NCI-H748 (cell line): ENCODE results near the gene RBM3.
"Not testable (repeated sequence)": the region's sequence is repeated elsewhere in the genome, so short reads cannot be mapped to it uniquely, and the experiment has no call there.

Experiments
- DNase-seq: peaks from one replicate; lab custom pipeline; 2025; ENCODE audit not compliant: unreplicated experiment; lab: John Stamatoyannopoulos, UW

Gene RBM3

GRCh38 chrX:48574270-48575266 lies at the start of gene RBM3:
RBM3 (plus strand) TSS chrX:48574484; CDS start chrX:48575181, 697 bp downstream.
- DNase-seq = peak; percentile 94

DNA sequence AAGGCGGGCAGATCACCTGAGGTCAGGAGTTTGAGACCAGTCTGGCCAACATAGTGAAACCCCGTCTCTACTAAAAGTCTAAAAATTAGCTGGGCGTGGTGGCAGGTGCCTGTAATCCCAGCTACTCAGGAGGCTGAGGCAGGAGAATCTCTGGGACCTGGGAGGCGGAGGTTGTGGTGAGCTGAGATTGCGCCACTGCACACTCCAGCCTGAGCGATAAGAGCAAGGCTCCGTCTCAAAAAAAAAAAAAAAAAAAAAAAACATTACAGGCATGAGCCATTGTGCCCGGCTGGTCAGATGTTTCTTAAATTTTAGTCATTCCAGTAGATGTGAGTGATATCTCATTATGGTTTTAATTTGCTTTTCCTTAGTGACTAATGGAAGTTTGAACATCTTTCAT lies 48.4 kb upstream of the RBM3 start:
- DNase-seq = not testable (repeated sequence)

DNA sequence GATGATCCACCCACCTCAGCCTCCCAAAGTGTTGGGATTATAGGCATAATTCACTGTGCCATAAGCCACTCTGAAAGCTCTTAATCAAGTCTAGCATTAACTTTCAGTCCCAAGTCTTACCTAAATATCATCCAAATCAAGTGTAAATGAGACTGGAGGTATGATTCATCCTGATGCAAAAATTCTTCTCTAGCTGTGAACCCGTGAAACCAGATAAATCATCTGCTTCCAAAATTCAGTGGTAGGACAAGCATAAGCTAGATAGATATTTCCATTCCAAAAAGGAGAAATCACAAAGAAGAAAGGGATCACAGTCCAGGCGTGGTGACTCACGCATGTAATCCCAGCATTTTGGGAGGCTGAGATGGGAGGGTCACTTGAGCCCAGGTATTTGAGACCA lies 43.5 kb upstream of the RBM3 start:
- no peak for DNase-seq

DNA sequence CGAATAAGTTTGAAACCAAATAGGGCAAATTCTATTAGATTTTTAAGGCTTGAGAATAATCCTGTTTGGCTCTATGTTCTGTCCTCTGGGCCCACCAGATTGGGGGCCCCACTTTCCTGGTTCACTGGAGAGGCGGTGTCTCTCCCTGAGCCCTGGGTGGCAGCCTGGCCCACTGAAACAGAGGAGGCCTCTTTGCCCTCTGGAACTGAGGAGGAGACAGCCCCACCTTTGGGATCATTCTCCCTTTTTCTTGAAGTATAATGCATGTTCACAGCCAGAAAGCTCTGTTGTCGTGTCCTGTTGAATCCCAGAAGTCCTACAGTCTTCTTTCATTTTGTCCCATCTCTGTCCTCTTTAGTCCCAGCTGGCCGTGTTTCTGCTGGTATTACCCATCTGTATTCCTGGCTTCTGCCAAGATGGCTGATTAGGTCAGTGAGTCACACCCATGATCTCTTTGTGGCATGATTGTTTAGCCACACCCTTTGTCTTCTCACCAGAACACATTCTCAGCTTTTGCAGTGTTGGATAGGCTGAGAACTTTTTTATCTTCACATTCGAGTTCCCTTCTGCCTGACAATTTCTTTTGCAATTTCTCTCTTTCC lies 42.8 kb upstream of the RBM3 start:
- DNase-seq = no peak

- no peak for DNase-seq
Observed at GRCh38 chrX:48532161-48532560, 42.1 kb upstream of the RBM3 start.

GRCh38 chrX:48533165-48533564 lies 41.1 kb upstream of the RBM3 start:
- DNase-seq = no peak

DNA sequence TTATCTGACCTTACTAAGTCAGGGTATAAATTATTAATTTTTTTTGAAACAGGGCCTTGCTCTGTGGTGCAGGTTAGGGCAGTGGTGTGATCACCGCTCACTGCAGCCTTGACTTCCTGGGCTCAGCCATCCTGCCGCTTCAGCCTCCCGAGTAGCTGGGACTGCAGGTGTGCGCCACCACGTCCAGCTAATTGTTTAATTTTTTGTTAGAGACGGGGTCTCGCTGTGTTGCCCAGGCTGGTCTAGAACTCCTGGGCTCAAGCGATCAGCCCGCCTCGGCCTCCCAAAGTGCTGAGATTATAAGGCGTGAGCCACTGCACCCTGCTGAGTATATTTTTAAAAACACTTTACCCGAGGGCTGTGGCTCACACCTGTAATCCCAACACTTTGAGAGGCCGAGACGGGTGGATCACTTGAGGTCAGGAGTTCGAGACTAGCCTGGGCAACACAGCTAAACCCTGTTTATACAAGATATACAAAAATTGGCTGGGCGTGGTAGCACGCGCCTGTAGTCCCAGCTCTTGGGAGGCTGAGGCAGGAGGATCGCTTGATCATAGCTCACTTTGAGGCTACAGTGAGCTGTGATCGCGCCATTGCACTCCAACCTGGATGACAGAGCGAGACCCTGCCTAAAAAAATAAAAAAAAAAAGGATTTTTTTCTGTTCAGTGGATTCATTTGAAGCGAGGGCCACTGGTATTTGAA lies 35.5 kb upstream of the RBM3 start:
- no peak for DNase-seq

GRCh38 chrX:48539345-48540027 lies 34.8 kb upstream of the RBM3 start, which contains the start of gene TBC1D25:
TBC1D25 (plus strand) TSS chrX:48539714; CDS start chrX:48539798, 84 bp downstream.
- DNase-seq = peak; percentile 98

DNA sequence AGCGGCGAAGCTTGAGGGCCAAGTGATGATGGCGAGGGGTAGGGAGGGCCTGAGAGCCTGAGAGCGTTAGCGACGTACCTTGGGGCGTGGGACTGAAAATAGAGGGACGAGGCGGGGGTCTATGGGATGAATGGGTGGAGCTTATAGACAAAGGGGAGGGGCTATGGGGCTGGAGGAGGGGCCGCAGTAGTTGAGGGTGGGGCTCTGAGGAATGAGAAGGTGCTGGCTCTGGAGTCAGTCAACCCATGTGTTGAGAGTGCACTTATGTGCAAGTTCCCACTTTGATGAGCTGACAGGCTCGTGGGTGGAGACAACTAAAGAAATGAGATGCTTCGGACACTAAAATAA lies 34.3 kb upstream of the RBM3 start:
- peak; percentile 89 for DNase-seq

- no peak for DNase-seq
Observed at GRCh38 chrX:48540480-48540879, 33.8 kb upstream of the RBM3 start.

GRCh38 chrX:48541140-48541814 lies 33.0 kb upstream of the RBM3 start:
- DNase-seq = no peak

- no peak for DNase-seq
Observed at GRCh38 chrX:48548871-48549270, 25.4 kb upstream of the RBM3 start.

GRCh38 chrX:48555731-48556325 lies 18.5 kb upstream of the RBM3 start:
- DNase-seq = not testable (repeated sequence)

- no peak for DNase-seq
Observed at GRCh38 chrX:48558271-48558670, 16.0 kb upstream of the RBM3 start.

DNA sequence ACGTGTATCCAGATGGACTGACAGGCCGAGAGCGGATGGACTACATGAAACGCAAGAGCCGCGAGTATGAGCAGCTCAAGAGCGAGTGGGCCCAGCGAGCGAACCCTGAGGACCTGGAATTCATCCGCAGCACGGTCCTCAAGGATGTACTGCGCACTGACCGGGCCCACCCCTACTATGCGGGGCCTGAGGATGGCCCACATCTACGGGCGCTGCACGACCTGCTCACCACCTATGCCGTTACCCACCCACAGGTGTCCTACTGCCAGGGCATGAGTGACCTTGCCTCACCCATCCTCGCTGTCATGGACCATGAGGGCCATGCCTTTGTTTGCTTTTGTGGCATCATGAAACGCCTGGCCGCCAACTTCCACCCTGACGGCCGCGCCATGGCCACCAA lies 14.6 kb upstream of the RBM3 start:
- no peak for DNase-seq

- DNase-seq = no peak
Observed at GRCh38 chrX:48560056-48560455, 14.2 kb upstream of the RBM3 start.

DNA sequence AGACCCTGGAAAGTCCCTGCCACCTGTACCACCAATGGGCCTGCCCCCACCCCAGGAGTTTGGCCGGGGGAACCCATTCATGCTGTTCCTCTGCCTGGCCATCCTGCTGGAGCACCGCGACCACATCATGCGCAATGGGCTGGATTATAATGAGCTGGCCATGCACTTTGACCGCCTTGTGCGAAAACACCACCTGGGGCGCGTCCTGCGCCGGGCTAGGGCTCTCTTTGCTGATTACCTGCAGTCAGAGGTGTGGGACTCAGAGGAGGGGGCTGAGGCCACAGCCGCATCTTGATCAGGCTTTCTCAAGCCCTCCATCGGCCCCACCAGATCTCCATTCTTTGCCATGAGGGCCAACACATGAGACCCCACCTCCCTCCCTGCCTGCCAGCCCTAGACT lies 13.6 kb upstream of the RBM3 start:
- no peak for DNase-seq

- no peak for DNase-seq
Observed at GRCh38 chrX:48569958-48570357, 4.3 kb upstream of the RBM3 start.

- peak; percentile 67 for DNase-seq
Observed at GRCh38 chrX:48573690-48574269, 504 bp upstream of the RBM3 start.

DNA sequence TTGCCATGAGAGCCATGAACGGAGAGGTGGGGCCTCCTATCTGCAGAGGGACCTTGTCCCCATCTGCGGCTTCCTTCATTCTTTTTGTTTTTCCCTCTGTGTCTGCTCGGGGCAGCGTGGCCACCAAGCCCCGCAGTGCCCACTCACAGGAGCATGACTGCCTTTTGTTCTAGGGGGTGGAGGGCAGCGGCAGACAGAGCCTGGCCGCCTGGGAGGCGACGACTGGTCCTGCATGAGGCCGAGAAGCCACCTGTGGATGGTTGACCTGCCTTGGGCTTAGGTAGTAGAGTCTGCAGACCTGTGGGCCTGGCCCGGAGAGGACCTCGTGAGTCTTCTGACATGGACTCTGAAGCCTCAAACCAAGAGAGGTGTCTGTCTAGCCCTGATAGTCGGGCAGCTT lies 1.4 kb downstream of the RBM3 start:
- no peak for DNase-seq
